ENCODE data around the gene PDE6D. TPM values are rescaled to one million over a fixed set of nuclear protein-coding genes. Genes with fewer than 3 reads are reported as not detected.

Gene PDE6D
- total and polyA plus RNA-seq, 2 of the 13 experiments (the other 11 are each of a cell fraction or from before 2014, with no cell fraction given) = 14.1 to 23.2 TPM

- no peak for DNase-seq (ENCODE audit: low spot score)
- Histone ChIP-seq H3K9ac (ENCODE audit: insufficient read depth, low read depth, low read length) (peak overlapping the region; percentile 90), H2AFZ (ENCODE audit: low read length) (no peak overlapping the region), H3K4me2 (ENCODE audit: low read depth, low read length) (peak overlapping the region; percentile 59), H3K4me3 (replicated peaks in 1 of 3; ENCODE audit: insufficient read depth in 1 of 3, low read depth in 2 of 3, low read length in 3 of 3) (peak overlapping the region in 2 of 3 experiments; percentile 56 to 83; a peak in 3 of 6 replicates), H3K79me2 (ENCODE audit: insufficient read depth, low read length) (peaks cover 43% of the 10 kb centered on the region), H3K9me3 (ENCODE audit: low read length) (no peaks in the 10 kb centered on the region), H4K20me1 (ENCODE audit: insufficient read depth, low read length) (peaks cover 23% of the 10 kb centered on the region), H3K4me1 (ENCODE audit: insufficient read depth, low read length) (peaks cover 55% of the 10 kb centered on the region), H3K27ac (ENCODE audit: extremely low read length, insufficient read depth, low read length) (peak overlapping the region; percentile 87), H3K36me3 (replicated peaks in 1 of 2; ENCODE audit: control insufficient read depth in 1 of 2, insufficient read depth in 2 of 2, low read length in 2 of 2) (peaks cover 11 to 14% of the 10 kb centered on the region in 2 experiments), H3K27me3 (ENCODE audit: control insufficient read depth in 1 of 2, insufficient read depth in 2 of 2, low read length in 2 of 2) (no peaks in the 10 kb centered on the region)
- no peak for ATAC-seq
- no peak for FAIRE-seq
- ChIA-PET POLR2A (interaction anchor here (1.1 to 3.1 kb wide), 12 partner anchors 9 to 657 kb away, joined by 3 to 56 read pairs (median 8); partner anchors contain the start of genes NCL and PDE6D), CTCF (ENCODE audit: low intra/inter-chr PET ratio, low total read pairs) (interaction anchor here (2.3 kb wide), 1 partner anchor 30 kb away, joined by 7 read pairs; no protein-coding TSS in a partner anchor)
- intact Hi-C loops (cut with micrococcal nuclease; ENCODE audit: unreplicated experiment) = loop anchor here (10.0 kb wide), 1 partner anchor 663 kb away; no protein-coding TSS in a partner anchor
- 95% methylated on average over 26 of the region's 30 CpGs for WGBS (ENCODE audit: low lambda C conversion rate)
- in situ Hi-C loops (cut with HindIII; ENCODE audit: extremely low pct_ligation_motif_present, low pct_unique_long_range_greater_than_20kb) = no loop called here
- no TSS peak for BruUV-seq (replicated peaks)
- TF ChIP-seq CAMTA2 (CRISPR knock-in tag; IDR thresholded peaks at IDR 0.05; ENCODE audit: borderline replicate concordance) (0 out of 2 replicates have a peak, but pooled peaks have one; percentile 13), NFKBIZ (CRISPR knock-in tag; IDR thresholded peaks at IDR 0.05) (no peak), CHD4 (IDR thresholded peaks at IDR 0.05; ENCODE audit: borderline replicate concordance, low read length) (peak; percentile 82), POGK (CRISPR knock-in tag; conservative IDR thresholded peaks at IDR 0.05) (0 out of 2 replicates have a peak, but pooled peaks have one; percentile 2), ZNF749 (CRISPR knock-in tag; IDR thresholded peaks at IDR 0.05; ENCODE audit: borderline replicate concordance) (no peak), MTERF4 (CRISPR knock-in tag; IDR thresholded peaks at IDR 0.05) (no peak), ZC3H4 (CRISPR knock-in tag; IDR thresholded peaks at IDR 0.05; ENCODE audit: borderline replicate concordance) (0 out of 2 replicates have a peak, but pooled peaks have one; percentile 30), HNF4G (IDR thresholded peaks at IDR 0.05; ENCODE audit: borderline replicate concordance, low read depth, low read length) (peak; percentile 55), HNF4G (CRISPR knock-in tag; IDR thresholded peaks at IDR 0.05; ENCODE audit: borderline replicate concordance, low read depth) (no peak), HNRNPL (IDR thresholded peaks at IDR 0.05; ENCODE audit: low read depth, low read length) (peak; percentile 95), CCAR2 (optimal IDR thresholded peaks at IDR 0.05; ENCODE audit: low read depth, low read length) (no peak), ZNF724P (CRISPR knock-in tag; IDR thresholded peaks at IDR 0.05; ENCODE audit: borderline replicate concordance) (peak; percentile 82; the same call in 1 of the 2 replicates), ATF7-NPFF (CRISPR knock-in tag; IDR thresholded peaks at IDR 0.05; ENCODE audit: low read depth) (peak; percentile 38; the same call in 1 of the 2 replicates), ZBTB4 (CRISPR knock-in tag; IDR thresholded peaks at IDR 0.05; ENCODE audit: borderline replicate concordance) (peak; percentile 98), ZBTB38 (CRISPR knock-in tag; IDR thresholded peaks at IDR 0.05) (peak; percentile 100), YEATS4 (CRISPR knock-in tag; IDR thresholded peaks at IDR 0.05; ENCODE audit: borderline replicate concordance) (no peak), ZNF431 (CRISPR knock-in tag; IDR thresholded peaks at IDR 0.05; ENCODE audit: borderline replicate concordance, low read depth) (no peak), ZNF343 (CRISPR knock-in tag; IDR thresholded peaks at IDR 0.05) (no peak), NR2C2 (CRISPR knock-in tag; IDR thresholded peaks at IDR 0.05; ENCODE audit: borderline replicate concordance) (no peak)
These were observed 73.5 kb downstream of the PDE6D start for GRCh38 chr2:231707625-231707926.
